Stimulated activated CD4-positive, alpha-beta T cell treated with anti-CD3 and anti-CD28 coated beads, TNF-alpha, amount 100 ng/mL, for 4 hours (primary cell): ENCODE measurements around the gene DEFB110.

Experiments used
- DNase-seq, 3 experiments: peaks; one replicate each; pipeline ENCODE4 v3.0.0-alpha.2; 2020; ENCODE audit warnings: low read depth in 3 of 3

Gene DEFB110

DNA sequence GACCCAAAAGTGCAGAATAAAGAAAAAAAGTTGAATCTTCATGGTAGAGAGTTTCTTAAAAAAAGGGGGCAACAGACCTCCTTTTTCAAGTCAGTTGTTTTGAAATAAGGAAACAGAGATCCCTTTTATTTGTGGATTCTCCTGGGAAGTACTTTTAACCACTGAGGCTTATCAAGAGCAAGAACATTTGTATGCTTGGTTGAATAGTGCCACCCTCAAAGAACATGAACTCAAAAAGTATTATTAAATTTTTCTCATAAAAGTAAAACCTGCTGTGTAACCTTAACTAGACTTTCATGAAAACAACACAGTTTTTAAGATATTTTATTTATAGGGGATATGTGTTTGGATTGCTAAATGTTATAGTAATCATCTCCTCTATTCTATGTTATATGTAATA is at the start of gene DEFB110:
Gene DEFB110, minus strand, starts transcription at position 101 of the 400 bp plus-strand sequence. Its CDS starts 59 bp downstream, at position 42.
- no peak for DNase-seq

DNA sequence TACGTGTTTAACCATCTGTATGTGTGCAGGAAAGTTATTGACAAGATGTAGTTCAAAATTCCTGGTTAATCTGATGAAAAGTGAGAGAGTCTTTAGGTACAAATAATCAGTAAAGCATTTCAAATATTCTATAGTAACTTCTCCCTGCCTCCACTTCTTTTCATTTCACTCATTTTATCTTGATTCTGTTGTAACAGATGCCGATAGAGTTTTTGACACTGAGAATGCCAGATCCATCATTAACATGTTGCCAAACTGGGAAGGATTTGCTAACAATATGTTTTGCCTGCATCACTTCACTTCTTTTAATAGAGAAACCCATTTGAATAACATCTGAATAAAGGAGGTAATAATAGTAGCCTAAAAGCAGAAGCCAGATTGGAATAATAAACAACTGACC is 48.3 kb upstream of the DEFB110 start:
- DNase-seq: no peak

- DNase-seq: no peak
Measured at GRCh38 chr6:50062051-50062450, 40.3 kb upstream of the DEFB110 start.

DNA sequence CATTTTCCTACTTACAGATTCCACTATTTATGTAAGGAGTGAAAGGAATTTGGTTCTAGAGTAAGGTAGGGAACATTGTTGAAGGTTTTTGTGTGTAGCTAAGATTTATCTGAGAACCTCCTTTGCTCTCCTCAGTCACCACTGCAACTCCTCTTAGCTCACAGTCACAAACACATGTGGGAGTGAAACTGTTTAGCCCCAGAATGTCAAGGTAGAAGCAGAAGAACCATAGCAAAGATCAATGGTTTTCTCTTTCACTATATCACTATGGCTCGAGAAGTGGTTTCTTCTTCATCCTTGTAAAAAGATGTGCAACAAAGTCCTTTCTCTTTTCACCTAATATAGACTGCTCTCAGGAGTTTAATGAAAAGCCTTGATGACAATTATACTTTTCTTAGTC is 34.4 kb upstream of the DEFB110 start:
- DNase-seq: no peak

DNA sequence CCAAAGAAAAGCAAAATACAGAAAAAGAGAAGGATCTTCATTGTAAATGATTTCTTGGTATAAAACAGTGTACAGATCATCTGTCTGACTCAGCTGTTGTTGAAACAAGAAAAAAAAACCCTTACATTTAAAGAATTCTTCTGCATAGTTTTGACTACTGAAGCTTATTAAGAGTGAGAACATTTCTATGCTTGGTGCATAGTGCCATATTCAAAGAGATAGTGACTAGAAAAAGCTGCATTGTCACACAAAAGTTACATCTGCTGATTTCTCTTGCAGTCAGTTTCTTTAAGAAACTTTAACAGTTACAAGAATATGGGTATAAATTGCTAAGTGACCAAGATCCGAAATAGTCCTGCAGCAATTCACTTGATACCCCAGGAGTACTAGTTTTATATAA is 28.0 kb upstream of the DEFB110 start, which contains the start of gene DEFB112:
Gene DEFB112, minus strand, starts transcription at position 101 of the 400 bp plus-strand sequence. Its CDS starts 60 bp downstream, at position 41.
- no peak for DNase-seq

DNA sequence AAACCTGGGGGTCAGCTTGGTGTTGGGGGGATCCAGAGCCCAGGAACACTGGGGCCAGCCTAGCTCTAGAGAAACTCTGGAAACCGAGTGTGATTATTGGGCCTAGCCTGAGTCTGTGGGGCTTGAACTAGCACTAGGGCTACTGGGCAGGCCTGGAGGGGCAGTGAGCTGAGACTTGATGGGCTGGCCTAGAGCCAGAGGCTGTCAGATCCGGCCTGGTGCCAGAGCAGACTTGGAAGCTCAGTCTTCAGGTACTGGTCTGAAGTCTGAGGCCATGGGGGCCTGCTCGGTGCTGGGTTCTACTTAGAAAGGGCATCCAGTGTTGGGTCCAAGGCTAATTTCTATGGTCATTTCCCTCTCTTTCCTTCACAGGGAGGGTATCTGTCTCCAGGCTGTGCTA is 25.2 kb upstream of the DEFB110 start:
- no peak for DNase-seq

DNA sequence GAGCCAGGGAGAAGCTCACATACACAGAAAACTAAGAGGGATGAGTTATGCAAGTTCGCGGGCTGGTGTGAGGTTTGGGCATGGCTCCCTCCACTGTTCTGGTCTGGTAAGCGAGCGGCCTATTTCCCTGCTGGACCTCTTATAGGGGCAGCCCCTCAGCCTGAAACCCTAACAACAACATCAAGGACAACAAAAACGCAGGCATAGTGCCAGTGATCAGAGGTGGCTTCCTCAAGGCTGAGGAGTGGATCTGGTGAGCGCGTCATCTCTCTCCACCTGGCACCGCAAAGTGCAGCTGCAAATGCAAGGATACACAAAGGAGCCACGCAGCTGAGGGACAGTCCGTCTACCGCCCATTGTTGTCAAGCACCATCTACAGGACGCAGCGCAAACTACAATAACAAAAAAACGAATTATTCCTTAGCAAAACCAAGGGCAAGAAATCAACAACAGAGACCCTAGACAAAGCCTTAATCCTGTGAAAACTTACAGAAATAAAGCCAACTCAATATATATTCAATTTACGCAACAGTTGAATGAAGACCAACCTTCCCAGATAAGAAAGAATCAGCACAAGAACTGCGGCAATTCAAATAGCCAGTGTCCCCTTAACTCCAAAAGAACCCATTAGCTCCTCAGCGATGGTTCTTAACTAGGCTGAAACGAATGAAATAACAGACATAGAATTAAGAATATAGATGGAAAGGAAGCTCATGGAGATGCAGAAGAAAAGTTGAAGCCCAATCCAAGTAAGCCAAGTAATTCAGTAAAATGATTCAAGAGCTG is 9.2 kb upstream of the DEFB110 start:
- no peak for DNase-seq

DNA sequence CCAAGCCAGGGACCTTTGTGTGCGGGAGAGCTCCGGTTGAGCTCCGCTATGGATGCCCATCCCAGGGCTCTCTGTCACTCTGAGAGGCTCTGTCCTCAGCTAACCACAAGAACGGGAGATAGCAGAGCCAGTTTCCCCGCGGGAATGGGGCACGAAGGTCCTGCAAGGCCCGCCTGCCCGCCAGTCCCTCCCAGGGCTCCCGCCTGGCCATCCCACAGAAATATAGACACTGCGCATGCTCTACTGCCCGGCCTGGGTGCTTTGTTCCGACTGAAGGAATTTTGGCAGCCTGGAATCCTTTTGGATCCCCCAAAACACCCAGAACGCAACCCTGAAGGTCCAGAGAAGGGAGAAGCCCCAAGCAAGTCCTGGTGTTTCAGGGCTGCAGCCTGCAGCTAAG is 8.6 kb upstream of the DEFB110 start:
- no peak for DNase-seq

DNA sequence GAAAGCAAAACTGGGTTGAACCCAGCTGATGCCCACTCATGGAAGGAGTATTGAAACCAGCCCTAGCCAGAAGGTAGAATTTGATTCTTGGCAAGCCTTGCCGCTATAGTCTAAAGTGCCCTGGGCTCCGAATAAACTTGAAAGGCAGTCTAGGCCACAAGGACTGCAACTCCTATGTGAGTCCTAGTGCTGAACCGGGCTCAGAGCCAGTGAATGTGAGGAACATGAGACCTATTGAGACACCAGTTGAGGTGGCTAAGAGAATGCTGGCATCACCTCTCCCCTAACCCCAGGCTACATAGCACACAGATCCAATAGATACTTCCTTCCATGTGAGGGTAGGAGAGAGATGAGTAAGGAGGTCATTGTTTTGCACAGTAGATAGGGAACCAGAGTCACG is 3.5 kb upstream of the DEFB110 start:
- DNase-seq: no peak

- no peak for DNase-seq
Measured at GRCh38 chr6:50007819-50008218, 14.0 kb downstream of the DEFB110 start.

DNA sequence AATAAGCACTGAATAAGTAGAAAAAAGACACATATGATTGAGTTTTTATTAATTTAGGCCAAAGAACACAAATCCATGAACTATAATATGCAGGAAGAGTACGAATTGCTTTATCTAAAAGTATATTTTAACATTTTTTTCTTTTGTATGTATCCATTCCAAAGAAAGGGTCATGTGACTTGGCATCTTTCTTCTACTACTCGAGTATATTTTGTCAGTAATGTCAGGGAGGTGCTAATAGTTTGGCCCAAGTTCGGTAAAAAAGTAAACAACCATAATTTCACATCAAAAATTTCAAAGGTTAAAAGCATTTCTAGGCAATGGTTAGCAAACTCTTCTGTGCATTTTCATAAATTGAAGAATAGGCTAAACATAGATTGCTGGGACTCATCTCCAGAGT is 18.7 kb downstream of the DEFB110 start:
- DNase-seq: no peak

- DNase-seq: no peak
Measured at GRCh38 chr6:49995278-49995677, 26.5 kb downstream of the DEFB110 start.

DNA sequence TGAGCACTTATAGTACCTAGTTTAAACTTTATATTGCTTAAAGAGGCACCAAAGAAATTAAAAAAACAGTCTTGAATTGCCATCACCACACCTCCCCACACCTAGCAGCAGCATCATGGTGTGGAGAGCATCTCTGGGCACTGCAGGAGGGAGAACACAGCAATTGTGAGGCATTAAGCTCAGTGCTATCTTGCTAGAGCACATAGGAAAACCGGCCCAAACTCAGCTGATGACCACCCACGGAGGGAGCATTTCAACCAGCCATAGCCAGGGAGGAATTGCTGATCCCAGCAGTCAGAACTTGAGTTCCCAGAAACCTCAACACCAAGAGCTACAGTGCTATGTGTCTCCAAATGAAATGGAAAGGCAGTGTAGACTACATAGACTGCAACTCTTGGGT is 32.9 kb downstream of the DEFB110 start:
- no peak for DNase-seq

DNA sequence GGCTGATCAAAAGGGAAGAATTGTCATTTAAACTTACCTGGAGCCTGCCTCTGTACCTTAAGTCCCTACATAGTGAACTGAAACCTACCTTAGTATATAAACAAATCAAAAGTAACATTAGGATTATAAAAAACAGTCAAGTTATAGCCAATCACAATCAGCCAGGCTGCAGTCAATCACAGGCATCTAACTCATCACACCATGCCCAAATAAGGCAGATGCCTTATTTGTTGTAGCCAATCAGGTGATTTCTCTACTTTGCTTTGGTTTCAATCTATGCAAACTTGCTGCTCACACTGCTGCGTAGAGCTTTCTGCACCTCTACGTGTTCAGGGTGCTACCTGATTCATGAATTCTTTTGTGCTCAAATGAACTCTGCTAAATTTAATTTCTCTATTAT is 34.0 kb downstream of the DEFB110 start:
- DNase-seq: no peak

- no peak for DNase-seq
Measured at GRCh38 chr6:49986551-49986950, 35.2 kb downstream of the DEFB110 start.

- DNase-seq: no peak
Measured at GRCh38 chr6:49982046-49982445, 39.7 kb downstream of the DEFB110 start.

GRCh38 chr6:49980898-49981297 is 40.9 kb downstream of the DEFB110 start:
- no peak for DNase-seq

DNA sequence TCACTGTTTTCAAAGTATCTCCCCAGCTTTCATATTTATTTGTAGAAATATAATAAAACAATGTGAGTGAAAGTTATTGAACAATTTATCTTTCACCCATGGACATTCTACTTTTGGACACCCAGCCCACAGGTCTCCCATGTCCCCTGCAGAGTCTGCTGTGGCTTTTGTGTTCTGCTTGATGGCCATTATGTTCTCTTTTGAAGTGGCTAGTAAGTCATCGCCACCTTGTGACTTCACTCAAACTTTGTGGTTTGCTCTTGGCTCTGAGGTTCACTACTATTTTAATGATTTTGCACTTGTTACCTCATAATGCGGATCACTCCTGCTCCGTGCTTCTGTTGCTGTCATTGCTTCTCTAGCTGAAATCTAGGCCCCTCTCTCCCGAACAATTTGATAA is 42.2 kb downstream of the DEFB110 start:
- no peak for DNase-seq

DNA sequence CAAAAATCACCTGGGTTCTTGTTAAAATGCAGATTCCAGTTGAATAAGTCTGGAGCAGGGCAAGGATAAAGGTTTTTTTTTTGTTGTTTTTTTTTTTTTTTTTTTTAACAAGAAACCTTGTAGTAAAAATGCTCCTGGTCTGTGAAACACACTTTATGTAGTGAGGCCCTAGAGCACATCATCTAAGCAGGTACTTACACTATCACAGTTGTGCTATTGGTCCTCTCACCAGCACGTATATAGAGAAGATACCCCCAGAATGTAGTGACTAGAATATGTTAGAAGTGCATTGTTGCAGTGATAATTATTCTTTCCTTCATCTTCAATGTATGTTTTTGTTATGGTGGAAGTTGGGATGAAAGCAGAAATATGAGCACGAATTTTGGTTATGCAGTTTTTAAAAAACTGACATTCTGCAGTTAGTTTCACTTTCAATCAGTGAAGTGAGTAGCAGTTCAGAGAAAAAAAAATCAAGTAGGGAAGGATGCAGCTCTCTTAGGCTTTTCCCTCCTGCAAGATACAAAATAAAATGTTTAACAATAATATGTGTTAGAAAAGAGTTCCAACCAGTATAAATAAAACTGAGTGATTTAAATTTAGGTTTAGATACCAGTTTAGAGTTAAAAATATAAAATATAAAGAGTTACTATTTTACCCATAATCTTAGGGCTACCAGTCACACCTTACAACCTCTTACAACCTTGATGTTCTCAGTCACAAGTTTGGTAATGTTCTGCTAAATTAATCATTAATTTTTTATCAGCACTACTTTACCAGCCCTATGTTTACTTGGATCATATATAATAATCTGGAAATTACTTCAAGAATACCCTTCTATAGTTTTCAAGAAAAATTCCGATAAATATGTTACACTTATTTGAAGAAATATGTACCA is 43.2 kb downstream of the DEFB110 start:
- no peak for DNase-seq

DNA sequence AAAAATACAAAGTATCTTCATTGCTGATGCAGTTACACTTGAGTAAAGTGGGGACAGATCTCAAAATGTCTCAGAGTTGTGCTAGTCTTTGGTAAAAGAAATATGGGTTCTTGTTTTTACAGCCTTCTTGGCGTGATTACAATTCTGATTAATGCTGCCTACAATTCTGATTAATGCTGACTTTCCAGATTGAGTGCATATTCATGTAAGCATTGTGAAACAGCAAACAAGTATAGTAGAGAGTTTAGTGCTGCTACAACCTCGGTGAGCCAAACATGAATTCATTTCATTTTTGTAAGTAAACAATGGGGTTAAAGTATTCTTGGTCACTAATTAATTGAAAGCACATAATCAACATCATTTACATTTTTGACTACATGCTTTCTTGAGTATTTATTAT is 52.2 kb downstream of the DEFB110 start, which contains the start of gene DEFB113:
Gene DEFB113, minus strand, starts transcription at position 21 of the 400 bp plus-strand sequence. Its CDS starts 0 bp downstream, at position 21.
- DNase-seq: no peak
